Kidney epithelial cell (primary cell): Measurements from ENCODE around the gene HNRNPC. TPM values are rescaled to one million over a fixed set of nuclear protein-coding genes. Genes with fewer than 3 reads are reported as not detected.
A peak's percentile ranks its signal among the peaks of the same experiment; 100 is the strongest.

ENCODE experiments used
- DNase-seq: peaks from one replicate; pipeline ENCODE4 v3.0.0-alpha.2; 2010; ENCODE audit warnings: low read depth
- H3K27me3 ChIP-seq: 2 replicates; pipeline ENCODE4 v1.6.0; 2011; ENCODE audit warnings: low read length; ENCODE audit not compliant: control insufficient read depth, insufficient read depth
- H3K36me3 ChIP-seq: 2 replicates; pipeline ENCODE4 v1.5.1; 2011; ENCODE audit warnings: low read length; ENCODE audit not compliant: control insufficient read depth, insufficient read depth
- H3K4me3 ChIP-seq: 2 replicates; pipeline ENCODE4 v1.5.1; 2011; ENCODE audit warnings: low read depth, mild to moderate bottlenecking, control low read depth, low read length
- total RNA-seq: library from RNA; depleted of rRNA; stranded (reverse); fragments of >200 nt; gene quantifications from 2 replicates; pipeline ENCODE4 v1.2.3, GENCODE V29; 2015
- TF ChIP-seq, protein P1 (sequence below): IDR thresholded peaks from 2 replicates; pipeline ENCODE4 v1.5.1; 2011; ENCODE audit warnings: mild to moderate bottlenecking, moderate library complexity, low read length, control low read depth, inconsistent platforms; ENCODE audit not compliant: insufficient read depth, poor library complexity, severe bottlenecking

HNRNPC gene
- total RNA-seq, 1 donor from 2014 or later = 773 TPM

DNA sequence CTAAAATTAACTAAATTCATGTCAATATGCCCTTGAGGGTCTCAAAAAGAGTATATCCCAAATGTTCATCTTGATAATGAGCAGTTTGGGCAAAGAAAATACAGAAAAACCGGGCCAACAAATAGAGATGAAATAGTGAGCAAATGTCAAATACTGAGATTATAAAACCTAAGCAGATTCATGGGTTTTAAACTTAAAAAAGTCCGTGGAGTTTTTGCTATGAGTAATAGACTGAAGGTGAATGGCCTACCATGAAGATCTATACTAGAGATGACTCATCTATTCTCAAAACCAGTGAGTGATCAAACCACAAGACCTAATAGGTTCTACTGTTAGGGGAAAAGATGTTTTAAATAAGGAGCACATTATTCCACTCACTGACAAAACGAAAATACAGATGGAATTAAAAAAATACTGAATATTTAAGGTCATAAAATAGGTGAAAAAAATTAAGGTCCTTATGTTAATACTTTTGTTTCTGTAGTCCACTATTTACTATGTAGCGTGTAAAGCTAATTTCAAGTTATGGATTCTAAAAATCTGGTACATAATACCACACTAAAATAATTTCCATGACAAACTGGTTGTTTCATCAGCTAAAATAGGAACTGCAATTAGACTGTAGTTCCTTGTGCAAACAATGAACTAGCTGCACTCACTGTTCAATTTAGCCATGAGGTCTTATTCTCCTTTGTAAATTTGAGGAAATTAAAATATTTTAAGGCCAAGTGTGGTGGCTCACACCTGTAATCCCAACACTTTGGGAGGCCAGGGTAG, 5.0 kb downstream of the HNRNPC start:
- Histone ChIP-seq H3K27me3 (no peaks in the 10 kb centered on the region), H3K36me3 (peaks cover 3% of the 10 kb centered on the region), H3K4me3 (no peak overlapping the region)
- peak; percentile 79 for DNase-seq
- TF ChIP-seq, protein P1, sequence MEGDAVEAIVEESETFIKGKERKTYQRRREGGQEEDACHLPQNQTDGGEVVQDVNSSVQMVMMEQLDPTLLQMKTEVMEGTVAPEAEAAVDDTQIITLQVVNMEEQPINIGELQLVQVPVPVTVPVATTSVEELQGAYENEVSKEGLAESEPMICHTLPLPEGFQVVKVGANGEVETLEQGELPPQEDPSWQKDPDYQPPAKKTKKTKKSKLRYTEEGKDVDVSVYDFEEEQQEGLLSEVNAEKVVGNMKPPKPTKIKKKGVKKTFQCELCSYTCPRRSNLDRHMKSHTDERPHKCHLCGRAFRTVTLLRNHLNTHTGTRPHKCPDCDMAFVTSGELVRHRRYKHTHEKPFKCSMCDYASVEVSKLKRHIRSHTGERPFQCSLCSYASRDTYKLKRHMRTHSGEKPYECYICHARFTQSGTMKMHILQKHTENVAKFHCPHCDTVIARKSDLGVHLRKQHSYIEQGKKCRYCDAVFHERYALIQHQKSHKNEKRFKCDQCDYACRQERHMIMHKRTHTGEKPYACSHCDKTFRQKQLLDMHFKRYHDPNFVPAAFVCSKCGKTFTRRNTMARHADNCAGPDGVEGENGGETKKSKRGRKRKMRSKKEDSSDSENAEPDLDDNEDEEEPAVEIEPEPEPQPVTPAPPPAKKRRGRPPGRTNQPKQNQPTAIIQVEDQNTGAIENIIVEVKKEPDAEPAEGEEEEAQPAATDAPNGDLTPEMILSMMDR = no peak

DNA sequence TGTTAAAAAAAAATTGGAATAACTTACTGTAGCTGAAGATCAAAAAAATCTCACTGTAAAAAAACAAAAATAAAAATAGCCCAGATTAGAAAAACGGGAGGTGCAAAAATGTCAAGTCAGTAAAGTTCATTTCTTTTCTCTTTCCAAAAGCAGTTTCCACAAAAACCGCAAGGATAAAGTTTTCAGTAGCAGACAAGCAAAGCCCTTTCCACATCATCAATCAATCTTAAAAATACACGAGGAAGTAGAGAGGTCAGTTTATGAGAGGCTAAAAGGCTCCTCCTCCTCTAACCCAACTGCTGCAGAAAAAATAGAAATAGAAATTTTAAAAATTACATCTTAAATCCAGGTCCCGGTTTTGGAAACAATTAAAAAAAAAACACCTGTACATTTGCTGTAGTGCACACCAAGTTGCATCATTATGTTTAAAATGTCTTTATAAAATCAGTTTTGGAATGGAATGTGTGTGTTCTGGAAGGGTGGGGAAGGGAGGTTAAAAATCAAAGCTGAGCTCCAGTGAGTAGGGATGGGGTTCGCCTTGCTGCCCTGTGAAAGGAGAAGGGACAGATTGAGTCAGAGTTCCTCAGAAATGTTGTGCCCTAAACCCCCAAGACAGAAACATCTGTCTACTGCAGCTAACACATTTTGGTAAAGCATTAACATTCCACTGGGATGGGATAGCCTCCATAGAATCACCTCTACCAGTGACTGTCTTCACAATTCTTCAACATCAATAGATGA, 5.8 kb downstream of the HNRNPC start:
- Histone ChIP-seq H3K27me3 (no peaks in the 10 kb centered on the region), H3K36me3 (peaks cover 3% of the 10 kb centered on the region), H3K4me3 (no peak overlapping the region)
- no peak for DNase-seq
- TF ChIP-seq, protein P1 = no peak

DNA sequence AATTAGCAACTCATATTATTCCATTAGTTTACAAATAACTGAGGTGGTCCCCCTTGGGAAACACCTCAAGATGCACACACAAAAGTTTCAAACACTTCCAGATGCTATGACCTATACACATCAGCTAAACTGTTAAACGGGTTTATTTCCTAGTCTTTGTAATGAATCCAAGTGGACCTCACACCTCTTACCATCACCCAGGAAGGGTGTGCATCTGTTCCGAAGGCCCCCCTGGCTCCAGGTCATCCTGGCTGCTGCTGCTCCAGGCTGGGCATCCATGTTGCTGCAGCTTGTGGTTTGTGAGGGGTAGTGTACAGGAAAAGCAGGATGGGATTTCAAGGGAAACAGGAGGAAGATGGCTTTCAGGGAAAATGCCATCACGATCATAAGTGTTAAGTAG, 6.8 kb downstream of the HNRNPC start:
- Histone ChIP-seq H3K36me3 (peaks cover 3% of the 10 kb centered on the region), H3K4me3 (no peak overlapping the region), H3K27me3 (no peaks in the 10 kb centered on the region)
- TF ChIP-seq, protein P1 = no peak
- DNase-seq = no peak

DNA sequence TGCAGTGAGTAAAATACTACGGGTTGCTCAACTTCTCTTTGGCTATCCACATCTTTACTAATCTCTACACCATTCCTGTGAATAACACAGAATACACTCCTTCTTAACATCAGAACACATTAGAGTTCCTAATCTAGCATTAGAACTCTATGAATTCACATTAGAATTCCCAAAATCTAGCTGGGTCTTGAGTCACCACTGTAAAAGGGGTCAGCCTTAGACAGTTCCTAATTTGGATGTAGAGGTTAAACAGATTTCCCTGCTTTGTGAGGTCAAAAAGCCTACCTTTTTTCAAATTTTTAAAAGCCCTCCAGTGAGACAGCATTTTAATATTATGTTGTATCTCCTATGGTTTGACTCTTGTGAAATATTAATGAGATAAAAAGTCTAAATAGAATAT, 7.4 kb downstream of the HNRNPC start:
- peaks cover 3% of the 10 kb centered on the region for H3K36me3 ChIP-seq
- TF ChIP-seq, protein P1 = no peak
- no peak for DNase-seq
- H3K27me3 ChIP-seq = no peaks in the 10 kb centered on the region
- H3K4me3 ChIP-seq = no peak overlapping the region

DNA sequence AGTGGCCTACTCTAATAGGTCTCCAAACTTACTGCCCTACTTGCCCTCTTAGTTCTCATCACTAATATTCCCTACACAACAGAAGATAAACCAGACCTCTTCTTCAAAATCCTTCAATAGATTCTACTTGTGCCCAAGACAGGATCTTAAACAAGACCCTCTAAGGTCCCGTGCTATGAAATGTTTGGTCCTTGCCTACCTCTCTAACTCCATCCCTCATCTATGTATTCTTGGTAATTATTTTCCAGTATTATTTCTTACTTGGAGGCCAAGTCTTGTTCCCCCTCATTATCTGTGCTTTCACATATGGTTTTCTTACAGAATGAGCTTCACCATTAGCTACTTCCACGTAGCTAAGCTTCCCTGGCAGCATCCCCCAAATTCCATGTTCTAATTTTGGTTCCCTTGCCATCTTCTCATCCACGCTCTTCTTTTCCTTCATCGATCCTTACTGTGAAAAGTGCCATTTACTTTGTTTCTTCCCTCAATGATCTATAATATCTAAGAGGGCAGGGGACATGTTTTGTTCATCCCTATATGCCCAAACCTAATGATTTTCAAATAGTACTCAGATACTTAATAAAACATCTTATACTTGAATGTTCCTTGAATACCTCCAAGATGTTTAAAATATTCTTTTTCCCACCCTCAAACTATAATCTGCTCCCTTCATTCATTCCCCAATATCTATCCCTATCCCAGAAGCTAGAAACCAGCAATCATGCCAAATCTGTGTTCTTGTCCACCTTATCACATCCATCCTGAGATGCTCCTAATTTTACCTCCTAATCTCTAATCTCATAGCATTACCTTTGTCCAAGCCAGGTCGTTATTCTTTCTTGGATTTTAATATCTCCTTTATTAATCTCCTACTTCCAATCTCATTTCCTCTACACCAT, 10.1 kb downstream of the HNRNPC start:
- Histone ChIP-seq H3K4me3 (no peak overlapping the region), H3K27me3 (no peaks in the 10 kb centered on the region), H3K36me3 (peaks cover 3% of the 10 kb centered on the region)
- no peak for DNase-seq
- TF ChIP-seq, protein P1 = no peak
